Sigmoid colon (tissue), 4 donors: Measurements from ENCODE around the gene TNK2.
"Not testable (repeated sequence)": the region's sequence is repeated elsewhere in the genome, so short reads cannot be mapped to it uniquely, and the experiment has no call there.

Source experiments
- POLR2AphosphoS5 ChIP-seq, 4 donors: sonication (generic); formaldehyde crosslinking; IDR thresholded peaks; one replicate each; pipeline ENCODE4 v1.6.1; 2017; ENCODE audit warnings: antibody characterized with exemption in 4 of 4
- TF ChIP-seq, protein P1 (sequence below), 4 experiments: fragments of 450-650 bp in 3 of 4; fragments of 200-600 bp in 1 of 4; IDR thresholded peaks; one replicate each; pipeline ENCODE4 v1.5.1; 2016 to 2019; ENCODE audit warnings: antibody characterized with exemption in 4 of 4, mild to moderate bottlenecking in 3 of 4, moderate library complexity in 2 of 4

DNA sequence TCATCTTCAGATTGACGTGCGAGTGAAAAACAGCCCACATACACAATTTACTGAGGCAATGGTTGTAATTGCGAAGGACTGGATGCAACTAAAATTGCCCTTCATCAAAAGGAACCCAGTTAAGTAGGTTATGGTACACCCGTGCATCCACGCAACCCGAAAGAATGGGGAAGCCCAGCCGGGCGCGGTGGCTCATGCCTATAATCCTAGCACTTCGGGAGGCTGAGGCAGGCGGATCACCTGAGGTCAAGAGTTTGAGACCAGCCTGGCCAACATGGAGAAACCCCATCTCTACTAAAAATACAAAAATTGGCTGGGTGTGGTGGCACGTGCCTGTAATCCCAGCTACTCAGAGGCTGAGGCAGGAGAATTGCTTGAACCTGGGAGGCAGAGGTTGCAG is 46.0 kb downstream of the TNK2 start:
- TF ChIP-seq, protein P1, sequence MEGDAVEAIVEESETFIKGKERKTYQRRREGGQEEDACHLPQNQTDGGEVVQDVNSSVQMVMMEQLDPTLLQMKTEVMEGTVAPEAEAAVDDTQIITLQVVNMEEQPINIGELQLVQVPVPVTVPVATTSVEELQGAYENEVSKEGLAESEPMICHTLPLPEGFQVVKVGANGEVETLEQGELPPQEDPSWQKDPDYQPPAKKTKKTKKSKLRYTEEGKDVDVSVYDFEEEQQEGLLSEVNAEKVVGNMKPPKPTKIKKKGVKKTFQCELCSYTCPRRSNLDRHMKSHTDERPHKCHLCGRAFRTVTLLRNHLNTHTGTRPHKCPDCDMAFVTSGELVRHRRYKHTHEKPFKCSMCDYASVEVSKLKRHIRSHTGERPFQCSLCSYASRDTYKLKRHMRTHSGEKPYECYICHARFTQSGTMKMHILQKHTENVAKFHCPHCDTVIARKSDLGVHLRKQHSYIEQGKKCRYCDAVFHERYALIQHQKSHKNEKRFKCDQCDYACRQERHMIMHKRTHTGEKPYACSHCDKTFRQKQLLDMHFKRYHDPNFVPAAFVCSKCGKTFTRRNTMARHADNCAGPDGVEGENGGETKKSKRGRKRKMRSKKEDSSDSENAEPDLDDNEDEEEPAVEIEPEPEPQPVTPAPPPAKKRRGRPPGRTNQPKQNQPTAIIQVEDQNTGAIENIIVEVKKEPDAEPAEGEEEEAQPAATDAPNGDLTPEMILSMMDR (IDR thresholded peaks at IDR 0.05), result not testable (repeated sequence)
- TF ChIP-seq POLR2AphosphoS5 (IDR thresholded peaks at IDR 0.05), result not testable (repeated sequence)
